HEK293 (cell line): ENCODE data around the gene CPA4.

Experiments
- CTCF ChIA-PET: fragments of 350-600 bp; formaldehyde crosslinking; extraction: SDS; loops from one replicate; lab custom pipeline; 2021; ENCODE audit warnings: antibody characterized with exemption; lab: Yijun Ruan, JAX
- POLR2A ChIA-PET: fragments of 300-600 bp; formaldehyde crosslinking; extraction: SDS; loops from one replicate; lab custom pipeline; 2020; ENCODE audit warnings: antibody characterized with exemption, inconsistent platforms; lab: Yijun Ruan, JAX
- H3K27ac ChIP-seq: fragments of 200-500 bp; sonication (Bioruptor generic); 2 replicates; pipeline ENCODE4 v1.5.1; 2014; ENCODE audit warnings: low read depth, low read length, control low read depth, inconsistent platforms; ENCODE audit errors: extremely low read depth
- H3K36me3 ChIP-seq, 2 experiments: fragments of 200-500 bp in 1 of 2; sonication (Bioruptor generic) in 1 of 2; 1 replicate in 1 of 2; 2 replicates in 1 of 2; pipeline ENCODE4 v1.5.1; 2014 to 2017; ENCODE audit warnings: inconsistent platforms in 2 of 2, low read length in 2 of 2; ENCODE audit not compliant: control insufficient read depth in 2 of 2, insufficient read depth in 1 of 2
- H3K4me1 ChIP-seq: fragments of 200-500 bp; sonication (Bioruptor generic); 2 replicates; pipeline ENCODE4 v1.5.1; 2014; ENCODE audit warnings: mild to moderate bottlenecking, low read length, inconsistent platforms; ENCODE audit not compliant: control insufficient read depth, insufficient read depth
- H3K4me3 ChIP-seq: 2 replicates; pipeline ENCODE4 v1.5.1; 2011; ENCODE audit warnings: low read depth, mild to moderate bottlenecking, control low read depth, low read length, moderate library complexity
- H3K9me3 ChIP-seq: fragments of 200-500 bp; sonication (Bioruptor generic); 2 replicates; pipeline ENCODE4 v1.5.1; 2014; ENCODE audit warnings: low read depth, low read length, inconsistent platforms; ENCODE audit not compliant: control insufficient read depth, insufficient read depth
- BCL6B ChIP-seq: fragments of 450-650 bp; formaldehyde crosslinking; IDR thresholded peaks from 2 replicates; pipeline ENCODE4 v1.5.1; 2017; ENCODE audit warnings: missing biosample characterization, missing genetic modification characterization
- GLIS1 ChIP-seq: fragments of 450-650 bp; formaldehyde crosslinking; IDR thresholded peaks from 2 replicates; pipeline ENCODE4 v1.5.1; 2016; ENCODE audit warnings: missing biosample characterization, missing genetic modification characterization
- HOXD13 ChIP-seq: sonication (generic); formaldehyde crosslinking; IDR thresholded peaks from 2 replicates; pipeline ENCODE4 v1.8.0; 2022; ENCODE audit warnings: missing genetic modification reagents, borderline replicate concordance
- INSM2 ChIP-seq: fragments of 450-650 bp; formaldehyde crosslinking; IDR thresholded peaks from 2 replicates; pipeline ENCODE4 v1.5.1; 2016; ENCODE audit warnings: missing biosample characterization, missing genetic modification characterization
- KLF1 ChIP-seq: fragments of 450-650 bp; formaldehyde crosslinking; IDR thresholded peaks from 2 replicates; pipeline ENCODE4 v1.5.1; 2016; ENCODE audit warnings: missing biosample characterization, missing genetic modification characterization
- ZBTB1 ChIP-seq: fragments of 450-650 bp; formaldehyde crosslinking; IDR thresholded peaks from 2 replicates; pipeline ENCODE4 v1.5.1; 2016; ENCODE audit warnings: missing biosample characterization, missing genetic modification characterization
- ZBTB20 ChIP-seq: fragments of 450-650 bp; formaldehyde crosslinking; IDR thresholded peaks from 2 replicates; pipeline ENCODE4 v1.5.1; 2016; ENCODE audit warnings: missing biosample characterization, missing genetic modification characterization
- ZNF114 ChIP-seq: fragments of 450-650 bp; formaldehyde crosslinking; IDR thresholded peaks from 2 replicates; pipeline ENCODE4 v1.5.0; 2017; ENCODE audit warnings: missing biosample characterization, missing genetic modification characterization
- ZNF138 ChIP-seq: fragments of 450-650 bp; formaldehyde crosslinking; IDR thresholded peaks from 2 replicates; pipeline ENCODE4 v1.5.1; 2016; ENCODE audit warnings: missing biosample characterization, missing genetic modification characterization, borderline replicate concordance
- ZNF175 ChIP-seq: fragments of 450-650 bp; formaldehyde crosslinking; IDR thresholded peaks from 2 replicates; pipeline ENCODE4 v1.5.1; 2016; ENCODE audit warnings: missing biosample characterization, missing genetic modification characterization
- ZNF324 ChIP-seq: fragments of 450-650 bp; formaldehyde crosslinking; IDR thresholded peaks from 2 replicates; pipeline ENCODE4 v1.5.1; 2016; ENCODE audit warnings: missing biosample characterization, missing genetic modification characterization
- ZNF341 ChIP-seq: fragments of 450-650 bp; formaldehyde crosslinking; IDR thresholded peaks from 2 replicates; pipeline ENCODE4; 2016; ENCODE audit warnings: low read depth, missing biosample characterization, missing genetic modification characterization
- ZNF391 ChIP-seq: fragments of 450-650 bp; formaldehyde crosslinking; IDR thresholded peaks from 2 replicates; pipeline ENCODE4 v1.5.1; 2016; ENCODE audit warnings: low read depth, missing biosample characterization, missing genetic modification characterization, borderline replicate concordance
- ZNF654 ChIP-seq: fragments of 450-650 bp; formaldehyde crosslinking; IDR thresholded peaks from 2 replicates; pipeline ENCODE4 v1.5.1; 2016; ENCODE audit warnings: low read depth, missing biosample characterization, missing genetic modification characterization
- ZNF777 ChIP-seq: fragments of 450-650 bp; formaldehyde crosslinking; IDR thresholded peaks from 2 replicates; pipeline ENCODE4 v1.5.1; 2017; ENCODE audit warnings: missing biosample characterization, missing genetic modification characterization, borderline replicate concordance
- ZSCAN23 ChIP-seq: fragments of 450-650 bp; formaldehyde crosslinking; IDR thresholded peaks from 2 replicates; pipeline ENCODE4 v1.5.1; 2016; ENCODE audit warnings: missing biosample characterization, missing genetic modification characterization
- TF ChIP-seq, protein P1 (sequence below): fragments of 450-650 bp; formaldehyde crosslinking; IDR thresholded peaks from 2 replicates; pipeline ENCODE4 v1.5.1; 2016; ENCODE audit warnings: missing biosample characterization, missing genetic modification characterization
- TF ChIP-seq, protein P2 (sequence below): fragments of 450-650 bp; formaldehyde crosslinking; IDR thresholded peaks from 2 replicates; pipeline ENCODE4 v1.5.1; 2016; ENCODE audit warnings: missing biosample characterization, missing genetic modification characterization

Gene CPA4

DNA sequence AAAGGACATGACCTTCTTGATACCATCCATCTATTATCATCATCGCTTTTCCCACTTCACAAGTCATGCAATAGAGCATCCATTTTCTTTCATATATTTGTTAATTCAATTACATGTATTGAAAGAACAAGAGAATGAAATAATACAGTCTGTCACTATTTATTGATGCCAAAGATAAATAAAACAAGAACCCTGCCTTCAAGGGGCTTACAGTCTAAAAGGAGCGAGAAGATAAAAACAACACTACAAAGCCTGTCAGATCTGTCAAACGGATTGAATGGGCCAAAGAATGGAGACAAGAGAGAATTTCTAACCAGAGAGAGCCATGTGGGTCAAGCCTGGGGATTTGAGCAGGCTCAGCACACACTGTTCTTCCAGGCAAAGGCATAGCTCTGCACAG lies 67.6 kb downstream of the CPA4 start (continued):
- TF ChIP-seq ZNF391 (tag by site-specific recombination) (no peak), ZNF654 (tag by site-specific recombination) (no peak), ZBTB20 (tag by site-specific recombination) (no peak), ZNF114 (tag by site-specific recombination) (no peak), ZNF341 (tag by site-specific recombination) (no peak), ZNF175 (tag by site-specific recombination) (no peak)

DNA sequence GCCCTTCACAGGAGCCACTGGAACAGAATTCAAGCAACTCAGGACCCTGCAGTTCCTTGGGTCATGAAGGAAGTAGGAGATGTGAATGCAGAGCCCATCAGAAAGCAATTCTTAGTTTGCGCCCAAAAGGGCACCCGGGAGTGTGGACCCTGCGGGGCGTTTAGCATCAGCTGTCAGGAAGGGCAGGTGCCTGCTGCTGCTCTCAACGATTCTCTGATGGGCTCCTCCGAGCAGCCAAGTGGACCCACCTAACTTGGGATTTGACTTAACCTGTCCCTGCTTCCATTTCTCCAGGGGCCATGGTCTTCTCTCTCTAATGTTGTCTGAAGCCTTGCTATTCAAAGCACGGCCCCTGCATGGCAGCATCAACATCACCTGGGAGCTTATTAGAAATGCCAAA lies 68.7 kb downstream of the CPA4 start:
- ChIA-PET POLR2A (no interaction called here), CTCF (interaction anchor here (0.6 kb wide), 1 partner anchor 52 kb away, joined by 3 read pairs; no protein-coding TSS in a partner anchor)
- peaks cover 19% of the 10 kb centered on the region for H3K4me1 ChIP-seq
- TF ChIP-seq, protein P1, sequence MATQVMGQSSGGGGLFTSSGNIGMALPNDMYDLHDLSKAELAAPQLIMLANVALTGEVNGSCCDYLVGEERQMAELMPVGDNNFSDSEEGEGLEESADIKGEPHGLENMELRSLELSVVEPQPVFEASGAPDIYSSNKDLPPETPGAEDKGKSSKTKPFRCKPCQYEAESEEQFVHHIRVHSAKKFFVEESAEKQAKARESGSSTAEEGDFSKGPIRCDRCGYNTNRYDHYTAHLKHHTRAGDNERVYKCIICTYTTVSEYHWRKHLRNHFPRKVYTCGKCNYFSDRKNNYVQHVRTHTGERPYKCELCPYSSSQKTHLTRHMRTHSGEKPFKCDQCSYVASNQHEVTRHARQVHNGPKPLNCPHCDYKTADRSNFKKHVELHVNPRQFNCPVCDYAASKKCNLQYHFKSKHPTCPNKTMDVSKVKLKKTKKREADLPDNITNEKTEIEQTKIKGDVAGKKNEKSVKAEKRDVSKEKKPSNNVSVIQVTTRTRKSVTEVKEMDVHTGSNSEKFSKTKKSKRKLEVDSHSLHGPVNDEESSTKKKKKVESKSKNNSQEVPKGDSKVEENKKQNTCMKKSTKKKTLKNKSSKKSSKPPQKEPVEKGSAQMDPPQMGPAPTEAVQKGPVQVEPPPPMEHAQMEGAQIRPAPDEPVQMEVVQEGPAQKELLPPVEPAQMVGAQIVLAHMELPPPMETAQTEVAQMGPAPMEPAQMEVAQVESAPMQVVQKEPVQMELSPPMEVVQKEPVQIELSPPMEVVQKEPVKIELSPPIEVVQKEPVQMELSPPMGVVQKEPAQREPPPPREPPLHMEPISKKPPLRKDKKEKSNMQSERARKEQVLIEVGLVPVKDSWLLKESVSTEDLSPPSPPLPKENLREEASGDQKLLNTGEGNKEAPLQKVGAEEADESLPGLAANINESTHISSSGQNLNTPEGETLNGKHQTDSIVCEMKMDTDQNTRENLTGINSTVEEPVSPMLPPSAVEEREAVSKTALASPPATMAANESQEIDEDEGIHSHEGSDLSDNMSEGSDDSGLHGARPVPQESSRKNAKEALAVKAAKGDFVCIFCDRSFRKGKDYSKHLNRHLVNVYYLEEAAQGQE (tag by site-specific recombination): no peak
- TF ChIP-seq KLF1 (tag by site-specific recombination) (no peak), ZNF324 (tag by site-specific recombination) (no peak), ZSCAN23 (tag by site-specific recombination) (no peak), HOXD13 (CRISPR knock-in tag) (no peak), GLIS1 (no peak), ZBTB1 (no peak), ZNF138 (tag by site-specific recombination) (no peak), INSM2 (tag by site-specific recombination) (no peak), BCL6B (tag by site-specific recombination) (no peak), ZNF341 (tag by site-specific recombination) (no peak), ZNF777 (tag by site-specific recombination) (no peak)
- TF ChIP-seq, protein P2, sequence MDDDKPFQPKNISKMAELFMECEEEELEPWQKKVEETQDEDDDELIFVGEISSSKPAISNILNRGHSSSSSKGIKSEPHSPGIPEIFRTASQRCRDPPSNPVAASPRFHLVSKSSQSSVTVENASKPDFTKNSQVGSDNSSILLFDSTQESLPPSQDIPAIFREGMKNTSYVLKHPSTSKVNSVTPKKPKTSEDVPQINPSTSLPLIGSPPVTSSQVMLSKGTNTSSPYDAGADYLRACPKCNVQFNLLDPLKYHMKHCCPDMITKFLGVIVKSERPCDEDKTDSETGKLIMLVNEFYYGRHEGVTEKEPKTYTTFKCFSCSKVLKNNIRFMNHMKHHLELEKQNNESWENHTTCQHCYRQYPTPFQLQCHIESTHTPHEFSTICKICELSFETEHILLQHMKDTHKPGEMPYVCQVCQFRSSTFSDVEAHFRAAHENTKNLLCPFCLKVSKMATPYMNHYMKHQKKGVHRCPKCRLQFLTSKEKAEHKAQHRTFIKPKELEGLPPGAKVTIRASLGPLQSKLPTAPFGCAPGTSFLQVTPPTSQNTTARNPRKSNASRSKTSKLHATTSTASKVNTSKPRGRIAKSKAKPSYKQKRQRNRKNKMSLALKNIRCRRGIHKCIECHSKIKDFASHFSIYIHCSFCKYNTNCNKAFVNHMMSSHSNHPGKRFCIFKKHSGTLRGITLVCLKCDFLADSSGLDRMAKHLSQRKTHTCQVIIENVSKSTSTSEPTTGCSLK (tag by site-specific recombination): no peak
- H3K9me3 ChIP-seq: no peaks in the 10 kb centered on the region
- H3K27ac ChIP-seq: no peak overlapping the region
- H3K36me3 ChIP-seq: no peaks in the 10 kb centered on the region
- no peak overlapping the region for H3K4me3 ChIP-seq
